NCI-H526 treated with DMSO at 0.1 percent for 48 hours (cell line): ENCODE results near the gene MSMB.
"Not testable (repeated sequence)": the region's sequence is repeated elsewhere in the genome, so short reads cannot be mapped to it uniquely, and the experiment has no call there.

ENCODE experiments used
- DNase-seq: peaks from one replicate; lab custom pipeline; 2025; lab: John Stamatoyannopoulos, UW

The MSMB gene

GRCh38 chr10:46069771-46070463 is 23.8 kb upstream of the MSMB start:
- no peak for DNase-seq

GRCh38 chr10:46068905-46069304 is 22.8 kb upstream of the MSMB start:
- DNase-seq = no peak

- no peak for DNase-seq
Measured at GRCh38 chr10:46068117-46068516, 22.0 kb upstream of the MSMB start.

- DNase-seq = no peak
Measured at GRCh38 chr10:46064269-46064817, 18.3 kb upstream of the MSMB start.

GRCh38 chr10:46062723-46063428 is 16.8 kb upstream of the MSMB start:
- DNase-seq = no peak

GRCh38 chr10:46060706-46061105 is 14.6 kb upstream of the MSMB start:
- DNase-seq = no peak

GRCh38 chr10:46057927-46058326 is 11.9 kb upstream of the MSMB start:
- not testable (repeated sequence) for DNase-seq

- DNase-seq = no peak
Measured at GRCh38 chr10:46057038-46057437, 11.0 kb upstream of the MSMB start.

- DNase-seq = no peak
Measured at GRCh38 chr10:46055771-46056170, 9.7 kb upstream of the MSMB start.

- no peak for DNase-seq
Measured at GRCh38 chr10:46053534-46054434, 7.7 kb upstream of the MSMB start.

- DNase-seq = no peak
Measured at GRCh38 chr10:46052791-46053375, 6.8 kb upstream of the MSMB start.

GRCh38 chr10:46052057-46052790 is 6.2 kb upstream of the MSMB start:
- no peak for DNase-seq

GRCh38 chr10:46050941-46051623 is 5.0 kb upstream of the MSMB start:
- DNase-seq = no peak

GRCh38 chr10:46049497-46049831 is 3.4 kb upstream of the MSMB start:
- not testable (repeated sequence) for DNase-seq

- no peak for DNase-seq
Measured at GRCh38 chr10:46048152-46048551, 2.1 kb upstream of the MSMB start.

GRCh38 chr10:46042527-46042926 is 3.5 kb downstream of the MSMB start:
- no peak for DNase-seq

- no peak for DNase-seq
Measured at GRCh38 chr10:46040004-46040403, 6.1 kb downstream of the MSMB start.

GRCh38 chr10:46037107-46037825 is 8.8 kb downstream of the MSMB start:
- DNase-seq = no peak

- DNase-seq = no peak
Measured at GRCh38 chr10:46035923-46036849, 9.9 kb downstream of the MSMB start.
